Neural cell (in vitro differentiated cells): ENCODE results near the gene ADAM23. TPM values are rescaled to one million over a fixed set of nuclear protein-coding genes. Genes with fewer than 3 reads are reported as not detected.

Experiments used
- H2AFZ ChIP-seq: fragments of 200-600, 300-800 bp; sonication (generic), shearing (Covaris generic); 2 replicates; pipeline ENCODE4 v1.6.0; 2014; ENCODE audit warnings: low read depth, mild to moderate bottlenecking, antibody characterized with exemption, low read length, moderate library complexity
- H3F3A ChIP-seq: fragments of 200-600 bp; shearing (Covaris generic); 2 replicates; pipeline ENCODE4 v1.6.1; 2016; ENCODE audit warnings: mild to moderate bottlenecking, moderate library complexity, mixed read lengths, antibody characterized with exemption, low read length; ENCODE audit not compliant: insufficient read depth, poor library complexity, severe bottlenecking
- H3K27ac ChIP-seq: fragments of 200-600, 300-800 bp; sonication (generic), shearing (Covaris generic); 2 replicates; pipeline ENCODE4 v1.5.1; 2014; ENCODE audit warnings: mild to moderate bottlenecking, low read length, moderate library complexity
- H3K27me3 ChIP-seq: fragments of 300-800, 200-600 bp; sonication (generic), shearing (Covaris generic); 2 replicates; pipeline ENCODE4 v1.6.0; 2014; ENCODE audit warnings: mild to moderate bottlenecking, low read depth, low read length, moderate library complexity; ENCODE audit not compliant: insufficient read depth
- H3K36me3 ChIP-seq: fragments of 300-800, 200-600 bp; sonication (generic), shearing (Covaris generic); 2 replicates; pipeline ENCODE4 v1.5.1; 2014; ENCODE audit warnings: mild to moderate bottlenecking, antibody characterized with exemption, low read length, moderate library complexity; ENCODE audit not compliant: insufficient read depth
- H3K4me2 ChIP-seq: fragments of 300-800, 200-600 bp; sonication (generic), shearing (Covaris generic); 2 replicates; pipeline ENCODE4 v1.6.0; 2014; ENCODE audit warnings: mild to moderate bottlenecking, low read length
- H3K4me3 ChIP-seq: fragments of 300-800, 200-600 bp; sonication (generic), shearing (Covaris generic); 2 replicates; pipeline ENCODE4 v1.5.1; 2014; ENCODE audit warnings: mild to moderate bottlenecking, low read length, moderate library complexity
- H3K79me2 ChIP-seq: fragments of 200-600 bp; shearing (Covaris generic); replicated peaks from 2 replicates; pipeline ENCODE4 v1.6.0; 2014; ENCODE audit warnings: mild to moderate bottlenecking, low read length, moderate library complexity; ENCODE audit not compliant: insufficient read depth
- H3K9ac ChIP-seq: fragments of 300-800, 200-600 bp; sonication (generic), shearing (Covaris generic); 2 replicates; pipeline ENCODE4 v1.6.1; 2016; ENCODE audit warnings: mild to moderate bottlenecking, low read length, mixed read lengths
- H3K9me2 ChIP-seq: fragments of 200-600 bp; shearing (Covaris generic); 2 replicates; pipeline ENCODE4 v1.6.1; 2016; ENCODE audit warnings: mild to moderate bottlenecking, low read length, mixed read lengths; ENCODE audit not compliant: insufficient read depth
- H3K9me3 ChIP-seq: fragments of 200-600, 300-800 bp; sonication (generic), shearing (Covaris generic); 2 replicates; pipeline ENCODE4 v1.6.1; 2016; ENCODE audit warnings: mild to moderate bottlenecking, mixed run types, low read length, moderate library complexity, mixed read lengths
- H4K20me1 ChIP-seq: fragments of 200-600 bp; shearing (Covaris generic); 2 replicates; pipeline ENCODE4 v1.6.1; 2016; ENCODE audit warnings: mild to moderate bottlenecking, mixed run types; ENCODE audit not compliant: insufficient read depth
- EP300 ChIP-seq: fragments of 450-650 bp; conservative IDR thresholded peaks from 2 replicates; pipeline ENCODE4 v1.6.1; 2014; ENCODE audit warnings: antibody characterized with exemption, mild to moderate bottlenecking, moderate library complexity; ENCODE audit not compliant: poor library complexity, severe bottlenecking
- EZH2 ChIP-seq: fragments of 200-600, 300-800 bp; shearing (Covaris generic), sonication (generic); IDR thresholded peaks from 2 replicates; pipeline ENCODE4 v1.6.1; 2014; ENCODE audit warnings: antibody characterized with exemption, low read length, borderline replicate concordance, mild to moderate bottlenecking; ENCODE audit not compliant: insufficient read depth, poor library complexity, severe bottlenecking
- MXI1 ChIP-seq: fragments of 450-650 bp; conservative IDR thresholded peaks from 2 replicates; pipeline ENCODE4 v1.6.1; 2014; ENCODE audit warnings: antibody characterized with exemption, mild to moderate bottlenecking; ENCODE audit not compliant: poor library complexity, severe bottlenecking
- POLR2AphosphoS5 ChIP-seq: IDR thresholded peaks from 2 replicates; pipeline ENCODE4 v1.6.1; 2012
- RAD21 ChIP-seq: fragments of 450-650 bp; conservative IDR thresholded peaks from 2 replicates; pipeline ENCODE4 v1.6.1; 2014; ENCODE audit warnings: antibody characterized with exemption, mild to moderate bottlenecking, moderate library complexity
- SMC3 ChIP-seq: fragments of 450-650 bp; conservative IDR thresholded peaks from 2 replicates; pipeline ENCODE4 v1.6.1; 2014; ENCODE audit warnings: antibody characterized with exemption, mild to moderate bottlenecking, moderate library complexity; ENCODE audit not compliant: poor library complexity
- TAF1 ChIP-seq: IDR thresholded peaks from 2 replicates; pipeline ENCODE4 v1.6.1; 2012; ENCODE audit warnings: low read depth
- polyA plus RNA-seq: library from polyadenylated mRNA; depleted of rRNA; stranded (reverse); fragments of >200 nt; gene quantifications from 2 replicates; pipeline ENCODE4 v1.2.3, GENCODE V29; 2014
- TF ChIP-seq, protein P1 (sequence below): IDR thresholded peaks from 2 replicates; pipeline ENCODE4 v1.6.1; 2012; ENCODE audit warnings: borderline replicate concordance
- TF ChIP-seq, protein P2 (sequence below): fragments of 450-650 bp; IDR thresholded peaks from 2 replicates; pipeline ENCODE4 v1.5.1; 2014; ENCODE audit warnings: antibody characterized with exemption, mild to moderate bottlenecking, moderate library complexity; ENCODE audit not compliant: poor library complexity, severe bottlenecking

The ADAM23 gene
- polyA plus RNA-seq, 1 donor from 2014 or later, result 75.2 TPM

DNA sequence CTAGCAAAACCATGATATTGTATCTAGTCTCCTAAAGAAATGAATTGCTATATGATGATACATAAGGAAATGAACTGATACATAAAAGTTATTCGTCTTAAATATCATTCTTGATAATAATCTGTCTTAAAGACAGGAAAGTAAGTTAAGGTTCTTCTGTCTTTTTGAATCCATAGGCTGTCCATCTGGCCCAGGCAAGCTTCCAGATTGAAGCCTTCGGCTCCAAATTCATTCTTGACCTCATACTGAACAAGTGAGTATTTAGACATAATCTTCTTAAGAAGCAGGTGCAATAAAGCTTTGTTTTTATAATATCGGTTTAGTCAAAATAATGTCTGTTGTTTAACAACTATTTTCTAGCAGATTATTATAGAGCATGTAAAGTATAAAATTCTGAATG, 37.7 kb downstream of the ADAM23 start:
- H3K9me2 ChIP-seq, result no peaks in the 10 kb centered on the region
- no peaks in the 10 kb centered on the region for H3K79me2 ChIP-seq
- H3K4me2 ChIP-seq, result no peak overlapping the region
- no peaks in the 10 kb centered on the region for H3F3A ChIP-seq
- no peak overlapping the region for H2AFZ ChIP-seq
- peaks cover 7% of the 10 kb centered on the region for H3K36me3 ChIP-seq
- H3K9ac ChIP-seq, result no peak overlapping the region
- no peaks in the 10 kb centered on the region for H3K27me3 ChIP-seq
- H3K9me3 ChIP-seq, result no peaks in the 10 kb centered on the region
- TF ChIP-seq MXI1, result no peak
- TF ChIP-seq RAD21, result no peak
- TF ChIP-seq TAF1, result no peak
- TF ChIP-seq EZH2, result no peak
- TF ChIP-seq, protein P1, sequence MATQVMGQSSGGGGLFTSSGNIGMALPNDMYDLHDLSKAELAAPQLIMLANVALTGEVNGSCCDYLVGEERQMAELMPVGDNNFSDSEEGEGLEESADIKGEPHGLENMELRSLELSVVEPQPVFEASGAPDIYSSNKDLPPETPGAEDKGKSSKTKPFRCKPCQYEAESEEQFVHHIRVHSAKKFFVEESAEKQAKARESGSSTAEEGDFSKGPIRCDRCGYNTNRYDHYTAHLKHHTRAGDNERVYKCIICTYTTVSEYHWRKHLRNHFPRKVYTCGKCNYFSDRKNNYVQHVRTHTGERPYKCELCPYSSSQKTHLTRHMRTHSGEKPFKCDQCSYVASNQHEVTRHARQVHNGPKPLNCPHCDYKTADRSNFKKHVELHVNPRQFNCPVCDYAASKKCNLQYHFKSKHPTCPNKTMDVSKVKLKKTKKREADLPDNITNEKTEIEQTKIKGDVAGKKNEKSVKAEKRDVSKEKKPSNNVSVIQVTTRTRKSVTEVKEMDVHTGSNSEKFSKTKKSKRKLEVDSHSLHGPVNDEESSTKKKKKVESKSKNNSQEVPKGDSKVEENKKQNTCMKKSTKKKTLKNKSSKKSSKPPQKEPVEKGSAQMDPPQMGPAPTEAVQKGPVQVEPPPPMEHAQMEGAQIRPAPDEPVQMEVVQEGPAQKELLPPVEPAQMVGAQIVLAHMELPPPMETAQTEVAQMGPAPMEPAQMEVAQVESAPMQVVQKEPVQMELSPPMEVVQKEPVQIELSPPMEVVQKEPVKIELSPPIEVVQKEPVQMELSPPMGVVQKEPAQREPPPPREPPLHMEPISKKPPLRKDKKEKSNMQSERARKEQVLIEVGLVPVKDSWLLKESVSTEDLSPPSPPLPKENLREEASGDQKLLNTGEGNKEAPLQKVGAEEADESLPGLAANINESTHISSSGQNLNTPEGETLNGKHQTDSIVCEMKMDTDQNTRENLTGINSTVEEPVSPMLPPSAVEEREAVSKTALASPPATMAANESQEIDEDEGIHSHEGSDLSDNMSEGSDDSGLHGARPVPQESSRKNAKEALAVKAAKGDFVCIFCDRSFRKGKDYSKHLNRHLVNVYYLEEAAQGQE, result no peak
- TF ChIP-seq EP300, result no peak
- TF ChIP-seq, protein P2, sequence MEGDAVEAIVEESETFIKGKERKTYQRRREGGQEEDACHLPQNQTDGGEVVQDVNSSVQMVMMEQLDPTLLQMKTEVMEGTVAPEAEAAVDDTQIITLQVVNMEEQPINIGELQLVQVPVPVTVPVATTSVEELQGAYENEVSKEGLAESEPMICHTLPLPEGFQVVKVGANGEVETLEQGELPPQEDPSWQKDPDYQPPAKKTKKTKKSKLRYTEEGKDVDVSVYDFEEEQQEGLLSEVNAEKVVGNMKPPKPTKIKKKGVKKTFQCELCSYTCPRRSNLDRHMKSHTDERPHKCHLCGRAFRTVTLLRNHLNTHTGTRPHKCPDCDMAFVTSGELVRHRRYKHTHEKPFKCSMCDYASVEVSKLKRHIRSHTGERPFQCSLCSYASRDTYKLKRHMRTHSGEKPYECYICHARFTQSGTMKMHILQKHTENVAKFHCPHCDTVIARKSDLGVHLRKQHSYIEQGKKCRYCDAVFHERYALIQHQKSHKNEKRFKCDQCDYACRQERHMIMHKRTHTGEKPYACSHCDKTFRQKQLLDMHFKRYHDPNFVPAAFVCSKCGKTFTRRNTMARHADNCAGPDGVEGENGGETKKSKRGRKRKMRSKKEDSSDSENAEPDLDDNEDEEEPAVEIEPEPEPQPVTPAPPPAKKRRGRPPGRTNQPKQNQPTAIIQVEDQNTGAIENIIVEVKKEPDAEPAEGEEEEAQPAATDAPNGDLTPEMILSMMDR, result no peak
- TF ChIP-seq SMC3, result no peak
- no peak for TF ChIP-seq POLR2AphosphoS5
- no peaks in the 10 kb centered on the region for H4K20me1 ChIP-seq
- no peak overlapping the region for H3K4me3 ChIP-seq
- no peak overlapping the region for H3K27ac ChIP-seq

DNA sequence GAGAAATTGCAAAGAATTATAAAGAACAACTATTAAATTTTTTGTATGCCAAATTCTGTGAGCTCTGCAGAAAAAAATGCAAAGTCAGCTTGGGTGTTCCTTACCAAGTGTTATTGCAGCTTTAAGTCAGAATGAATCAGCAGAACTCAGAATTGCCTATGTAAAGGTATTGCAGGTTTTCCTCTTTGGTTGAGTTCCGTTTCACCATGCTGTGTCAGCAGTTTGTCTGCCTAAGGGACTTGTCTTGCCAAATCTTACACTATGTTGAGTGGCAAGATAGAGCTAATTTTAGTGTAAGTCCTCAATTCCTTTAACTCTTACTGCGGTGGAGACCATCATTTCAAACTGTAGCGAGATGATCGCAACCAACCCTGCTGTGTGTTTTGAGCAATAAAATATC, 38.8 kb downstream of the ADAM23 start:
- Histone ChIP-seq H3K4me3 (no peak overlapping the region), H3F3A (no peaks in the 10 kb centered on the region), H4K20me1 (no peaks in the 10 kb centered on the region), H3K9ac (no peak overlapping the region), H3K79me2 (no peaks in the 10 kb centered on the region), H3K9me3 (no peaks in the 10 kb centered on the region), H3K27me3 (no peaks in the 10 kb centered on the region), H3K9me2 (no peaks in the 10 kb centered on the region), H3K36me3 (peaks cover 5% of the 10 kb centered on the region), H3K4me2 (no peak overlapping the region), H3K27ac (no peak overlapping the region), H2AFZ (no peak overlapping the region)
- no peak for TF ChIP-seq POLR2AphosphoS5
- TF ChIP-seq, protein P1, result no peak
- no peak for TF ChIP-seq MXI1
- TF ChIP-seq EZH2, result no peak
